ENCODE results near the gene LRCOL1.
A peak's percentile ranks its signal among the peaks of the same experiment; 100 is the strongest.

The LRCOL1 gene

DNA sequence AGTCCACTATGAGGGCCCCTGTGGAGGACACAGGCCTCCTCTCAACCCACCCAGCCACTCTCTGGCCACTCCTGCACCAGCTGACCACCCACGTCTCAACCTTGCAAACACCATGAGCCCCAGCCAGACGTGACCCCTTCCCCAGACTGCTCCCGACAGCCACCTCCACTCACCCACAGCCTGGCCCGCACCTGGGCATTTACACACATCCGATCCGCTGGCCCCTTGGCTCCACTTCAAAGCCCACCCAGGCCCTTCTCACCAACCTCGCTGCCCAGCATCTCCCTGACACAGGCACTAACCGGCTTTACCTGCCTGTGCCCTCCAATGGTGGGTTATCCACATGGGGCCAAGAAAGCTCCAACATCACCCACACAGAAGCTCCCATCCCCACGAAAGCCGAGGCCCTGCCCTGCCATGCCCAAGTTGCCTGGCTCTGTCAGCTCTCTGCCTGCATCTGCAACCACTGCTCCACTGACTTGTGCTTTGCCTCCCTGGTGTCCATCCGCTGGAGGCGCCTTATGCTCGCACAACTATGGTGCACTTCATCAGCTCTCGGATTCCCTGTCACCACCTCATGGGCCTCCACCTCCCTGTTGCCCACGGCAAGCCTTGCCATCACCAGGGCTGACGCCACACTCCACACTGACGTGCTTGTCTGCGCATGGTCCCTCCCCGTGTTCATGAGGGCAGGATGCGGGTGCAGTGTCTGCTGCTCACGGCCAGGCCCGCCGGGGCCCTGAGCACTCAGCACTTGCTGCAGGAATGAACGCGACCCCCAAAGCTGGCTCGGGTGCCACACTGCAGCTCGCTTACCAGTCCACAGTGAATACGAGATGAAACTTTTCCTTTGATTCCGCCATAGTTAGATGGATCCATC is 24.9 kb upstream of the LRCOL1 start:
- no peak for DNase-seq

DNA sequence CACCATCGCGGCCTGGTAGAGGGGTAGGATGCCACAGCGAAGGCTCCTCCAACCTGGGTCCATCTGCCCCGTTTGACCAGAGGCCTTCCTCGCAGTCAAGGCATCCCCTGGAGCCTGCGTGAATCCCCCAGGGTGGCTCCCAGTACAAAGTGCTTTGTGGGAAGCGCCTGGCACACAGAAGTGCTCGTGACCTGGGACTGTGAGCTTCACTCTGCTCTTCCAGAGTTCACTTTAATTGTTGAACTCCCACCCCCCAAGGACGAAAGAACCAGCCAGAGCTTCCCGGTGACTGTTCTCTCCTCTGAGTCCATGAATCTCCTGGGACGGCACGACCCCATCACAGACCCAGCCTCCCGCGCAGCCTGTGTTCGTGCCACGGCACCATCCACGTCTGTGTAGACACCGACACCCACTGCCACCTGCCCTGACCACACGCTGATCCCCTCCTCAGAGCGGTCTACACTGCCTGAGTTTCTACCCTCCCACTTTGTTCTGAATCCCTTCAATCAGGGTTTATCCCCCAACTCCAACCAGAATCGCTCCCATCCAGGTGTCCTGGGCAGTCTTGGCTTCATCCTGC is 24.1 kb upstream of the LRCOL1 start:
- no peak for DNase-seq

DNA sequence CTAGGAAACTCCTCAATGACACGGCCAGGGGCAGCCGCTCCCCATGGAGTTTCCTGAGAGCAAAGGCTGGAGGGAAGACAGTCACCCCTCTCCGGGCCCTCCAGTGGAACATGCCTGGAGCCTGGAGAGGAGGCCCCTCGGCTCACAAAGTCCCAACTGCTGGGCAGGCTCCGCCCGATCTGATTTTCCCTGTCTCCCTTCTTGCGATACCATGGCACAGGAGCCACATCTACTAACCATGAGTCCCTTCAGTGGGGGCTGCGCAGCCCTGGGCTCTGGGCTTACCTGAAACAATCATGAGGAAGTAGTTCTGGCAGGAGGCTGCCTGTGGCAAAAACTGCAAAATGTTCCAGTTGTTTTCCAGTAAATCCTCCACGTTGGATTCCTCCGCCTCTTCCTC is 23.5 kb upstream of the LRCOL1 start:
- no peak for DNase-seq

DNA sequence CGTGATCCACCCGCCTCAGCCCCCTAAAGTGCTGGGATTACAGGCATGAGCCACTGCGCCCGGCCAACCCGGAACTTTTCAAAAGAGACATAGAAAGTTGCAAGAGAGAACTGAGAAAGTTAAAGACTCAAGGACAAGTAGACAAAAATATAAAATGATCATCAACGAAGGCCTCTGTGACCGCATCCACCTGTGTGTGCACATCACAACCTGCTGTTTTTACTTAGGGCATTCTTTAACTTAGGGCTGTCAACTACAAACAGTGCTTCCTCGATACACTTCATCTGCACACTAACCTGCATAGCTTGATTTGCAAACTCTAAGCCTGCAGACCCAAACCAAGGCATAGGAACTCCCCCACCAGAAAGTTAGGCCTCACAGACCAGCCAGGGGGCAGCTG is 23.0 kb upstream of the LRCOL1 start:
- DNase-seq = no peak

DNA sequence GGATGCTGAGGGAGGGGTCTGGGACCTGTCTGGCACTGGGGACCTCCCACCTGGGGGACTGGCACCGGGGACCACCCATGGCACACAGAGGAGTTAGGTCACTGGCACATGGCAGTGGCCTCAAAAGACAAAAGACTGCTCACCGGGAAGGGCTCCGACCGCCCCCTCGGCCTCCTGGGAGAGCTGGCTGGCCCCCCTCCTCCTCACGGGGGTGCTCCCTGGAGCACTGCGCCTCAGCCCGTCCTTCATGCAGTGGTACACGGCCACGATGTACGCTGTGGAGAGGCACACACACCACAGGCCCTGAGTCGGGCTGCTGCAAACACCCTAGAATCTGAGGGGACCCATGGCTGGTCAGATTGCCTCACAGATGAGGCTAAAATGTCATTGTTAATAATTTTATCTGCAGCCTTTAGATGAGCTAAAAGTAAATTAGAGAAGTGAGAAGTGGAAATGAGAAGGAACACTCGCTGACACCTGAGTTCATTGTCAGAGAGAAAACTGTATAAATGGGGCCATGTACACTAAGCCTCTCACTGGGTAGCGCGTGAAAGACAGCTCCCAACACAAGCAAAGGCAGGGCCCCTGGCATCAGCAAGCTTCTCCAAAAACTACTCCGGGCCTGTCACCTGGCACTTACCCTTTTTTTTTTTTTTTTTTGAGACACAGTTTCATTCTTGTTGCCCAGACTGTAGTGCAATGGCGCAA is 22.3 kb upstream of the LRCOL1 start:
- no peak for DNase-seq

DNA sequence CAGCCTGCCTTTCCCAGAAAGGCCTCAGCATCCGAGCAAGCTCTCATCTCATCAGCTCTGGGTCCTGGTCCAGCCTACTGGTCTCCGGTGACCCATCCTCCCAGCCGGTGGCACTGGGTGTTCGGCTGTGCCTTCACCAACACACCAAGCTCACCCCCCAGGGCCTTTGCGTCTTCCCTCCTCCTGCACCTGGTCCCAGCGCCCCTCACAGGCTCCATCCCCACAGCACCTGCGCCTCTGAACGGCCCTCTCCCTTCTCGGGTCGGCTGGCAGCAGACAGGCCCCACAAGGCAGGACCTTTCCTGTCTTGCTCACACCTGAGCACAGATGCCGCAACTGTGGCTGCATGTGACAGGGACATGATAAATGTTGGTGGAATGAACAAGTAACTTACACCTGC is 21.3 kb upstream of the LRCOL1 start:
- DNase-seq = no peak

DNA sequence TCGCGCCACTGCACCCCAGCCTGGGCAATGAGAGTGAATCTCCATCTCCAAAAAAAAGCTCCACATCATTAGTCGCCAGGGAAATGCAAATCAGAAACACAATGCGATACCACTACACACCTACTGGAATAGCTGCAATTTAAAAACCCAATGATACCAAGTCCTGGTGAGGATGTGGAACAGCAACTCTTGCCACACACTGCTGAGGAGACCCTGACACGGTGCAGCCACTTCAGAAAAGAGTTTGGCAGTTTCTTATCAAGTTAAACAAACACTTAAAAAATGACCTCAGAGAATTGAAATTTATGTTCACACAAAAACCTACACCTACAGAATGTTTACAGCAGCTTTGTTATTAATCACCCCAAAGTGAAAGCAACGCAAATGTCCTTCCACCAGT is 20.3 kb upstream of the LRCOL1 start:
- no peak for DNase-seq

DNA sequence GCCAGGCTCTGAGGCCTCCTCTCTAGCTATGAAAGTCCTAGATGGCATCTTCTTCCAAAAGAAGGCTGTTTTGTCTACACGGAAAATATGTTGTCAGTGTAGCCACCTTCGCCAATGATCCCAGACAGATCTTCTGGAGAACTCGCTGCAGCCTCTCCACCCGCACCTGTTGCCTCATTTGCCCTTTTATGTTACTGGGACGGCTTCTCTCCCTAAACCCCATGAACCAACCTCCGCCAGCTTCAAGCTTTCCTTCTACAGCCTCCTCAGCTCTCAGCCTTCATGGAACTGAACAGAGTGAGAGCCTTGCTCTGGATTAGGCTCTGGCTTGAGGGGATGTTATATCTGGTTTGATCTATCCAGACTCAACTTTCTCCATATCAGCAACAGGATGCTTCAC is 18.9 kb upstream of the LRCOL1 start:
- DNase-seq = no peak

DNA sequence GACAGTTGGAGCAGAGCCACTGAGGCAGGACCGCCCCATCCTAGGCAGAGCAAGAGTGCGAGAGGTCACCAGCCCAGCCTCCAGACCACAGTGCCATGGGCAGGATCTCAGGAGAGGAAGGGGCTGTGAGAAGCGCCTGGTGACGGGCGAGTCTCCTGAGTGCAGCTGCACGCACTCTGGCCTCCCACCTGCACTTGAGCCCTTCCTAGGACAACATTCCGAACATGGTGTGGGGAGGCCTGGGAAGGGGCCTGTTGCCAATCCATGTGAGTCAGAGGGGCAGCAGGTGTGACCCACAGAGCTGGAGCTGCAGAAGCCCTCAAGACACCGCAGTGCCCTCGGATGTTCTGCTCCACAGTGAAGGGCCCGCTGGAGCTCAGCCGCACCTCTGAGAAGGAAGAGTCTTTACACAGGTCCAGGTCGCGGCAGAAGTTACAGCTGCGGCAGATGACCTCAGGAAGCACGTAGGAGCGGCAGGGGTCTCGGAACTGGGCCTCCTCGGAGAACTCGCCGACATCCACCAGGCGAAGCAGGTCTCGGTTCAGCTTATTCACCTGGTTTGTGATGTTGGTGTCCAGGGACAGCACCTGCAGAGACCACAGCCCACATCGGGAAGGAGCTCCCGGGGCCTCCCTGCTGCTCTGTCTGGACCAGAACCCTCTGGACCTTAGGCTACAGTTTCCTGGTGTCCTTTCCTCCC is 15.5 kb upstream of the LRCOL1 start:
- no peak for DNase-seq

DNA sequence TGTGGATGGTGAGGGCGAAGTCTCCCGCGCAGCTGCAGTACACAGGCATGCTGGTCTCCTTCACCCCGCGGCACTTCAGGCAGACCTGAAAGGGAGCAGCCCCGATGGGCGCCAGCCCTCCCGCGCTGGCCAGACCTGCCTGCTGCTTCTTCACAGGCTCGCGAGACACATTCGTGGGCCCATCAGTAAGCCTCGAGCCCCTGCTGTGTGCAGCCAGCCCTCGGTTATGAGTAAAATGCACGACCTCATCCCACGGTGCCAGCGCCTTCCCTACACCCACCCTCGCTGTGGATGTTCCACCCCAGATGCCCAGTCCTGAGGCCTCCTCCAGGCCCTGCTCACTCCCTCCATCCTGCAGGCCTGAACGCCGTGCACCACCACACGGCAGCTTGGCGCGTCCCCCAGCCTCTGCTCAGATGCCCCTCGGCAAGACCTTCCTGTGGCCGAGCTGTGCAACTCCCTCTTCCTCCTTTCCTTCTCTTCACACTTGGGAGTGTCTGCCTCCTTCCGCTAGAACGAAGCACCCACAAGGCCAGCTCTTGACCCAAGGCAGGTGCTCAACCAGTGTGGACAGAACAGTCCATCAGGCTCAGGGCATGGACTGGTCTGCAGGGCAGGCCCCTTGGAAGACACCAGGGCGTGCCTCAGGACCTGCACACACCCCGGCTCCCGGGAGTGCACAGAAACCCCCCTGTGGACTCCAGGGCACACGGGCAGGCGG is 14.7 kb upstream of the LRCOL1 start:
- no peak for DNase-seq

DNA sequence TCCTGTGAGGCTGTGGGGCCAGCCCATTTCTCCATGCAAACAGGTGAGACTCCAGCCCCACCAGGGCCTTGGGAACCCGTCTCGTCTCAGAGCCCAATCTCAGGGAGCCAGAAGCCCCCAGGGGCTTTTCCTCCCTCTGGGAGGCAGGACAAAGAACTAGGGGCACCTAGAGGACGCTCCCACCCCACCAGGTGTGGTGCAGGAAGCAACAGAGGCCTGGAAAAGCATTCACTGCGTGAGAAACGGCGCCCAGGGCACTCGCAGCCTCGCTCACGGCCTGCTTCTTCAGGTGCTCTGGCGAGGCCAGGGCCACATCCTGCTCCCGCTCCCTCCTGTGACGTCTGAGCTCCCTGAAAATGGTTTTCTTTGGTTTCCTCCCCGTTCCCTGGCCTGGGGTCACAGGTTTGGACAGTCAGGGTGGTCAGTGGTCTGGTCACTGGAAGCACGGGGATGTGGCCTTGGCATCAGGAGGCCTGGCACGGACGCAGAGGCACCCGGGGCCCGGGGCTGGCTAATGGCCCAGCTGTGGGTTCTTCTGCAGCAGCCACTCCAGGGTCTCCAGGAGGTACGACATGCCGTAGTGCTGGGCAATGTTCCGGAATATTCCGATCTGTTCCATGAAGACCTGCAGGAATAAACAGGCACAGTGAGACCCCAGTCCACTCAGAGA is 13.9 kb upstream of the LRCOL1 start:
- no peak for DNase-seq

DNA sequence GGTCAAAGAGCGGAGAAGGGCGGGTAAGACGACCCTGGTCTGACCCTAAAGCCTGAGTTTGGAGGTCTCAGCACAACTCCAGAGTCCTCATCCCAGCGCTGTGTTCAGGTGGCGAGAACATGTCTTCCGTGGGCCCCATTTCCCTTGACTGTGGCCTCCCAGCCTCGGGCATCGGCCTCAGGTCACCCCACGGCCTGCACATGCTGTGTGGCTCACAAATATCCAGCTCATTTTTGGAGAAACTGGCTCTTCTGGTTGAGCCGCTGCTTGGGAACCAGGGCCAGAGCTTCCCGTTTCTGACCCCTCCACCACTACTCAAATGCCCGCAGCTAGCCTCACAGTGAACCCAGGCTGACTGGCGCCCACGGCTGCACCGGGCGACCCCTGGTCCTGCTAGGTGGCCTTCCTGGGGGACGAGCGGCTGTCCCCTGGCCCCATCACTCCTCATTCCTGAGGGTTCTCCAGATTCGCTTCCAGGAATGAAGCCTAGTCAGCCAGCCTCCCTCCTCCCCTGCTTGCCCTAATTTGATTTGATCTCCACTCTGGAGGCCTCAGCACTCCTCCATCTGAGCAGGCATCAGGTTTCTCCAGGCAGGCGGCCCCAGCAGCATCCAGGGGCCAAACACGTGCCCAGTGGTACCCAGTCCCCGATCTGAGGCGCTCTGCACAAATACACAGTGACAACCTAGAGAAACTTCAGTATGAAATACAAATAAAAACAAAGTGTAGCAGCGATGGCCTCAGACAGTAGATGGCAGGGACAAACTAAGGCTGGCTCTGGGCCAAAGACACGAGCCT is 12.9 kb upstream of the LRCOL1 start:
- no peak for DNase-seq

DNA sequence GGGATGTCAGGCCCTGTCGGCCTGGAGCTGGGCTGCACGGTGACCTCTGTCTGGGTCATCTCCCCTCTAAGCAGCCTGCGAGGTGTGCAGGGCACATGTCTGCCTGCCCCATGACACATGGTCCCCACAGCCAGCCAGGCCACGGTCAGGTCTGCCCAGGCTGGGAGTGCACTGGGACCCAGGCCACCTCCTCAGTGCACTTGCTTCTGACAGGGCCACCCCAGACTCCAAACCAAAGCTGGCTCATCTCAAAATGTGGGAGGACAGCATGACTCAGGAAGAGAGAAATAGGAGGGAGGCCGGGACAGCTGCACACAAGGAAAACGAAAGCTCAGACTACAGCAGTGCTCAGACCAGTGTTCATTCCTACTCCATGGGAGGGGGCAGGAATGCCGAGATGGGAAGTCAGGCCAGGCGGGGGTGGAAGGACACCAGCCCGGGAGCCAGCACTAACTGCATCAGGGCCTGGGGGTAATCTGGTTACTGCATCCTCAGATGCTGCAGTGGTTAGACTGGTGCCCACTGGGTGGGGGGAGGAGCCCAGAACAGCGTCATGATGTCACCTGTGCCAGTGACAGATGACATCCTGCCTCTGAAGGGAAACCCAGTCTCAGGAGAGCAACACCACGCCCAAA is 12.2 kb upstream of the LRCOL1 start:
- DNase-seq = peak; percentile 65

DNA sequence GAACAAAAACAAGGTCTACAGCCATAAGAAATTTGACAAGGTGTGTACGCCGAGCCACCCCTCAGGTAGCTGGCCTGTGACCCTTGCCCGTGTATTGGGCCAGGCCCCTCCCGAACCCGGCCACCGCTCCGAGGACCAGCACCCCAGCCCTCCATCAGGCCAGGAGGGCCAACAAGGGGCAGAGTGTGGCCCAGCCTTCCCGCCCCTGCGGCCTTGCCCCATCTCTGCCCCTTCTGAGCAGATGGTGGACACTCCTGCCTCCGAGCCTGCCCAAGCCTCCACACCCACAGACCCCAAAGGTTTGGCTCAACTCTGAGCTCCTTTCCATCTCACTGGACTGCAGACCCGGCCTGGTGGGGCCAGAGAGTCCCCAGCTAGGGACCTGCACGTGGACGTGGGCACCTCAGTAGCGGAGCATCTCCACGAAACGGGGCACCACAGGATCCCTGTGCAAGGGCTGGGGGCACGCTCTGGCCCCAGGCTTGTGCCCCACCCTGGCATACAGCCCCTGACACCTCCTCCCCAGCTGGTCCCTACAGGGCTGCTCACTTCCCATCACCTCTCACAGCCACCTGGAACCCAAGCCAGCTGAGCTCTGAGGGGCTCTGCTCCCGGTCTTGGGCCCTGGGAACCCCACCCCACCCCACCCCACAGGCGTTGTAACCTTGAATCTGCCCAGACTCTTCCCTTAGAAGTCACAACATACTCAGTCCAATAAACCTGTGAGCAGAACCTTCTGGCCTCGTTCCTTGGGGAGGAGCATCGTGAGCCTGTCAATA is 11.5 kb upstream of the LRCOL1 start:
- DNase-seq = no peak

DNA sequence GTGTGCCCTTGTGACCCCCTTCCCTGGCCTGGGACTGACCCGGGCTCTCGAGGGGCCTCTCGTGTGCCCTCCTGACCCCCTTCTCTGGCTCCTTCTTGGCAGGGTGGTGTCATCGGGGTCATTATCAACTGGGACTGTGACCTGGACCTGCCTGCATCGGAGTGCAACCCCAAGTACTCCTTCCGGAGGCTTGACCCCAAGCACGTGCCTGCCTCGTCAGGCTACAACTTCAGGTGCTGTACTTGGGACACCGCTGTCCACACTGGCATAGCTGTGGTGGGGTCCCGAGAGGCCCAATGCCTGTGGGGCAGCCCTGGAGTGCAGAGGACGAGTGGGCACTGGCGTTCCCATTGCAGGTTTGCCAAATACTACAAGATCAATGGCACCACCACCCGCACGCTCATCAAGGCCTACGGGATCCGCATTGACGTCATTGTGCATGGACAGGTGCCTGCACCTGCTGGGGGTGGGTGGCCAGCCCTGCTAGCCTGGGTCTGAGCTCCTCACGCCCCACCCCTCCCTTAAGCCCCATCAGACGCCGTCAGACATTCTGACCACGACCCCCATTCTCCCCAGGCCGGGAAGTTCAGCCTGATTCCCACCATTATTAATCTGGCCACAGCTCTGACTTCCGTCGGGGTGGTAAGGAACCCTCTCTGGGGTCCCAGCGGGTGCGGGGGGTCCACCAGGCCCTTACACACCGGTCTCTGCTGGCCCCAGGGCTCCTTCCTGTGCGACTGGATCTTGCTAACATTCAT is 10.7 kb upstream of the LRCOL1 start:
- DNase-seq = no peak

DNA sequence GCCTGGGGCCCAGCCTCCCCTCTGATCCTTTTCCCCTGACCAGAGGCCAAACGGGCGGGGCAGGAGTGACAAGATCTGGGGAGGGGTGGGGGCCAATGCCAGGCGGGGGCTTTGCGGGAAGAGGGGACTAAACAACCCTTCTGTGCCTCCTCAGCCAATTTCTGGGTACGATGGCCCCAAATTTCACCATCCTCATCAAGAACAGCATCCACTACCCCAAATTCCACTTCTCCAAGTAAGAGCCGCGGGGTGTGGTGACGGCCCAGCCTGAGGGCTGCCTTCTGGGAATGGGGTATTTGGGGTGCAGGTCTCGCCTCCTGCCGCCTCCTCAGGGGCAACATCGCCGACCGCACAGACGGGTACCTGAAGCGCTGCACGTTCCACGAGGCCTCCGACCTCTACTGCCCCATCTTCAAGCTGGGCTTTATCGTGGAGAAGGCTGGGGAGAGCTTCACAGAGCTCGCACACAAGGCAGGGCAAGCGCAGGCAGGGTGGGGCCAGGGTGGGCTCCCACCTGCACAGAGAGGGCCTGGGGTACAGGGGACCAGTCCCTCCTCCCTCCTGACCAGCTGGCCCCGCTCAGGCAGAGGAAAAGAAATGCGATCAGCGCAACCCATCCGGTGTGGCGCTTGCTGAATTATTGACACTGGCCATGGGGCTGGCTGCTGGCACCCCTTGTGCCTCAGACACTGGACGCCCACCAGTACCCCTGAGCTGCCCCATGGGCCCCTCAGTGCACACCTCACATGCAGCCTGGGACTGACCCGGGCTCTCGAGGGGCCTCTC is 9.9 kb upstream of the LRCOL1 start:
- no peak for DNase-seq

DNA sequence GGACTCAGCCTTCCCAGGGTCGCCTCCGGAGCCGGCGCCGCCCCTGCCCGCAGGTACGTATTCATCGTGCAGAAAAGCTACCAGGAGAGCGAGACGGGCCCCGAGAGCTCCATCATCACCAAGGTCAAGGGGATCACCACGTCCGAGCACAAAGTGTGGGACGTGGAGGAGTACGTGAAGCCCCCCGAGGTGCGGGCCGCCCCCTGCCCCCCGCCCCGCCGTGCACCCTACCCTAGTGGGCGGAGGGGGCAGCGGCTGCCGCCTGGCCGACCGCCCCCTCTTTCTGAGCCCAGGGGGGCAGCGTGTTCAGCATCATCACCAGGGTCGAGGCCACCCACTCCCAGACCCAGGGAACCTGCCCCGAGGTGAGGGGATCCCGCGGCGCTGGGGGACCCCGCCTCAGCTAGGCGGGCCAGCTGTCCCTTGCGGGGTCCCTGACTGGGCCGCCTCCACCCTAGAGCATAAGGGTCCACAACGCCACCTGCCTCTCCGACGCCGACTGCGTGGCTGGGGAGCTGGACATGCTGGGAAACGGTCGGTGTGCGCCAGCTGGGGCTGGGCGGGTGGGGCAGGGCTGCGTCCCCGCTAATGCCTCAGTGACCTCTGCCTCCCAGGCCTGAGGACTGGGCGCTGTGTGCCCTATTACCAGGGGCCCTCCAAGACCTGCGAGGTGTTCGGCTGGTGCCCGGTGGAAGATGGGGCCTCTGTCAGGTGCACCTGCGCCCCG is 9.2 kb upstream of the LRCOL1 start:
- no peak for DNase-seq

DNA sequence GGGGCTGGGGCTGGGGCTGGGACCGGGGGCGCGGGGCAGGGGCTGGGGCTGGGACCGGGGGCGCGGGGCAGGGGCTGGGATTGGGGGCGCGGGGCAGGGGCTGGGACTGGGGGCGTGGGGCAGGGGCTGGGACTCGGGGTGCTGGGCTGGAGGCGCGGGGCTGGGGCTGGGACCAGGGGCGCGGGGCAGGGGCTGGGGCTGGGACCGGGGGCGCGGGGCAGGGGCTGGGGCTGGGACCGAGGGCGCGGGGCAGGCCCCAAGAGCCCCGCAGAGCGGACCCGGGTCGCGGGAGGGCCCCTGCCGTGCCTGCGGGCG is 8.6 kb upstream of the LRCOL1 start:
- DNase-seq = no peak

All from femur (tissue), 1 donor.